Measurements from ENCODE around the gene IFITM1. TPM values are rescaled to one million over a fixed set of nuclear protein-coding genes. Genes with fewer than 3 reads are reported as not detected.
"Not testable (repeated sequence)": the region's sequence is repeated elsewhere in the genome, so short reads cannot be mapped to it uniquely, and the experiment has no call there.

IFITM1 gene
- total RNA-seq, 1 experiment from 2014 or later: 0.37 TPM

DNA sequence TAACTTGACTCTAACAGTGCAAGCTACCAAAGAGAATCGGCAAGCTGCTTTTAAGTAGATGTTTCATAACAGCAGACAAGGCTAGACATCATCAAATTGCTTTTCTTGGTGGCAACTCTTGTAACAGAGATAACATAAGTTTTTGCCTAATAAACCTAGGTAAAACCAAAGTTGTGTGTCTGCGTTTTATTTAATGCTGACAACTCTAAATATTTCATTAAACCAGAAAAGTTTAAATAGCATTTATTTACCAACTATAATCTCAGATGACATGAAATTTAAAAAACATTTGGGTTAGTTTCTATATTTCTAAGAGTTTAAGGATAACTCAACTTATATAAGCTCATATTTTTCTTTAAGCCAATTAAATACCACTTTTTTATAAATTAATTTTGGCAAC is 26.1 kb downstream of the IFITM1 start:
- 0 out of 2 replicates have a peak, but pooled peaks cover 8% of the 10 kb centered on the region for H3K4me1 ChIP-seq (replicated peaks)
- H3K27me3 ChIP-seq (replicated peaks): 0 out of 2 replicates have a peak, but pooled peaks cover 3% of the 10 kb centered on the region
- H3K9me3 ChIP-seq (replicated peaks): no peaks in the 10 kb centered on the region
- no peak overlapping the region for H3K4me3 ChIP-seq
- H3K27ac ChIP-seq: no peak overlapping the region
- H3K36me3 ChIP-seq: no peaks in the 10 kb centered on the region
- DNase-seq (ENCODE audit: low read depth in 1 of 2, low spot score in 2 of 2): no peak

- no peak for DNase-seq (ENCODE audit: low read depth in 1 of 2, low spot score in 2 of 2)
Measured at GRCh38 chr11:340539-341512, 27.0 kb downstream of the IFITM1 start.

DNA sequence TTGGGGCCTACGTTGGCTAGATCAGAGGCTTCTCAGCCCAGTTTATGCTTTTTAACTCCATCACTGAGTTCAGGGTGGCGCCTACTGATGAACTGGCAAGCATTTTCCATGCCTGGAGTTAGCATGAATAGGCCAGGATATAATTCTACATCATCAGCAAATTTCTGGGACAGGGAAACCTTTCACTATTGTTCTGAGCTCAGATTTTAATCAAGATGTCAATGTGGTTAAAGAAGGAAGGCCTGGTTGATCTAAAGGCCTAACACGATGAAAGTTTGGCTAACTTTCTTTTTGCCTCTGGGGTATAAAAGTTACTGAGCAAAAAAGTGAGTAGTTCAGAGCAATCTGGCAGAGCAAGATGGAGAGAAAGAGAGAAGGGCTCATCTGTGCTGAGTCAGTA is 28.5 kb downstream of the IFITM1 start:
- no peak for DNase-seq (ENCODE audit: low read depth in 1 of 2, low spot score in 2 of 2)
- 0 out of 2 replicates have a peak, but pooled peaks cover 8% of the 10 kb centered on the region for H3K4me1 ChIP-seq (replicated peaks)
- no peak overlapping the region for H3K4me3 ChIP-seq
- no peak overlapping the region for H3K27ac ChIP-seq
- no peaks in the 10 kb centered on the region for H3K36me3 ChIP-seq
- H3K27me3 ChIP-seq (replicated peaks): 0 out of 2 replicates have a peak, but pooled peaks cover 3% of the 10 kb centered on the region
- no peaks in the 10 kb centered on the region for H3K9me3 ChIP-seq (replicated peaks)

More at GRCh38 chr11:340539-341512, 27.0 kb downstream of the IFITM1 start:
- Histone ChIP-seq H3K27me3 (replicated peaks) (0 out of 2 replicates have a peak, but pooled peaks cover 3% of the 10 kb centered on the region), H3K4me1 (replicated peaks) (0 out of 2 replicates have a peak, but pooled peaks cover 8% of the 10 kb centered on the region), H3K9me3 (replicated peaks) (no peaks in the 10 kb centered on the region), H3K36me3 (no peaks in the 10 kb centered on the region), H3K4me3 (no peak overlapping the region), H3K27ac (no peak overlapping the region)

- 0 out of 2 replicates have a peak, but pooled peaks cover 8% of the 10 kb centered on the region for H3K4me1 ChIP-seq (replicated peaks)
- no peak overlapping the region for H3K27ac ChIP-seq
- H3K9me3 ChIP-seq (replicated peaks): no peaks in the 10 kb centered on the region
- H3K27me3 ChIP-seq (replicated peaks): no peaks in the 10 kb centered on the region
- no peak for DNase-seq (ENCODE audit: low read depth in 1 of 2, low spot score in 2 of 2)
- no peaks in the 10 kb centered on the region for H3K36me3 ChIP-seq
- no peak overlapping the region for H3K4me3 ChIP-seq
Measured at GRCh38 chr11:344836-345578, 31.2 kb downstream of the IFITM1 start.

DNA sequence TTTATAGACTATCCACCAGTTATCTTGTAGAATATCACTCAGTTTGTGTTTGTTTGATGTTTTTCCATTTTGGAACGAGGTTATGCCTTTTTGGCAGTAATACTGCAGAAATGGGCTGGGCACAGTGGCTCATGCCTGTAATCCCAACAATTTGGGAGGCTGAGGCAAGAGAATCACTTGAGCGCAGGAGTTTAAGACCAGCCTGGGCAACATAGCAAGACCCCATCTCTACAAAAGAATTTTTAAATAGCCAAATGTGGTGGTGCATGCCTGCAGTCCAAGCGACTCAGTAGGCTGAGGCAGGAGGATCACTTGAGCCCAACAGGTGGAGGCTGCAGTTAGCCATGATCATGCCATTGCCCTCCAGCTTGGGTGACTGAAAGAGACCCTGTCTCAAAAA is 32.7 kb downstream of the IFITM1 start:
- no peaks in the 10 kb centered on the region for H3K27me3 ChIP-seq (replicated peaks)
- DNase-seq (ENCODE audit: low read depth in 1 of 2, low spot score in 2 of 2): no peak

GRCh38 chr11:349270-349954 is 35.6 kb downstream of the IFITM1 start:
- H3K27me3 ChIP-seq (replicated peaks); H3K4me3 ChIP-seq; H3K36me3 ChIP-seq; H3K9me3 ChIP-seq (replicated peaks); H3K27ac ChIP-seq; H3K4me1 ChIP-seq (replicated peaks); DNase-seq (ENCODE audit: low read depth in 1 of 2, low spot score in 2 of 2): not testable (repeated sequence)

More for the DNA sequence above, 32.7 kb downstream of the IFITM1 start:
- Histone ChIP-seq H3K9me3 (replicated peaks) (no peaks in the 10 kb centered on the region), H3K27ac (no peak overlapping the region), H3K4me1 (replicated peaks) (0 out of 2 replicates have a peak, but pooled peaks cover 8% of the 10 kb centered on the region), H3K4me3 (no peak overlapping the region), H3K36me3 (no peaks in the 10 kb centered on the region)

GRCh38 chr11:350033-350722 is 36.3 kb downstream of the IFITM1 start:
- DNase-seq (ENCODE audit: low read depth in 1 of 2, low spot score in 2 of 2); H3K4me1 ChIP-seq (replicated peaks); H3K27me3 ChIP-seq (replicated peaks); H3K9me3 ChIP-seq (replicated peaks); H3K36me3 ChIP-seq; H3K4me3 ChIP-seq; H3K27ac ChIP-seq: not testable (repeated sequence)

DNA sequence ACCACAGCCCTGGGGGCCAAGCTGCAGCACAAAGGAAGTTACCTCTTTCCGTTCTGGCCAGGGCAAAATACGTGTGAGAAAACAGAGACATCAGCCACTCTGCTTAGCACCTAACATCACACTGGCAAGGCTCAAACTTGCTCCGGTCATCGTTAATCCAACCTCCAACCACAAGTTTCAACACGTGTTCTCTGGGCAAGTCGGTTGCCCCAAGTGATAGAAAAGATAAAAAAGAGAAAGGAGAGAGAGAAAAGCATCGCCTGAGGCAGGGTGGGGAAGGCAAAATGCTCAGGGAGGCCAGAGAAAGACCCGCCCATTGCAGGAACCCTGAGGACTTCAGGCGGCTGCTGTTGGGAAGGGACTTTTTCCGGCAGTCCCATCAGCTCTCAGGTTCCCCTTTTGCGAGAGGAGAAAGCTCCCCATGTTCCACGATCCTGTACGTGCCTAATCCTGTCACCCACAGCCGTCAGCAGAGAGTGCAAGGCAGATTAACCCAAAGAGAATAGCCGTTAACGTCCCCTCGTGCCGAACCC is 36.9 kb downstream of the IFITM1 start:
- no peaks in the 10 kb centered on the region for H3K9me3 ChIP-seq (replicated peaks)
- no peak for DNase-seq (ENCODE audit: low read depth in 1 of 2, low spot score in 2 of 2)
- H3K27me3 ChIP-seq (replicated peaks): no peaks in the 10 kb centered on the region
- no peak overlapping the region for H3K27ac ChIP-seq
- H3K36me3 ChIP-seq: no peaks in the 10 kb centered on the region
- H3K4me1 ChIP-seq (replicated peaks): peaks cover 8% of the 10 kb centered on the region
- no peak overlapping the region for H3K4me3 ChIP-seq

- H3K27me3 ChIP-seq (replicated peaks): no peaks in the 10 kb centered on the region
- no peaks in the 10 kb centered on the region for H3K36me3 ChIP-seq
Measured at GRCh38 chr11:351411-351810, 37.6 kb downstream of the IFITM1 start.

GRCh38 chr11:352456-353031 is 38.7 kb downstream of the IFITM1 start:
- Histone ChIP-seq H3K4me1 (replicated peaks) (peaks cover 9% of the 10 kb centered on the region), H3K27ac (no peak overlapping the region), H3K9me3 (replicated peaks) (no peaks in the 10 kb centered on the region), H3K36me3 (no peaks in the 10 kb centered on the region; the same call in 1 of the 2 replicates), H3K4me3 (no peak overlapping the region), H3K27me3 (replicated peaks) (no peaks in the 10 kb centered on the region)
- no peak for DNase-seq (ENCODE audit: low read depth in 1 of 2, low spot score in 2 of 2)

More at GRCh38 chr11:351411-351810, 37.6 kb downstream of the IFITM1 start:
- Histone ChIP-seq H3K4me3 (no peak overlapping the region), H3K9me3 (replicated peaks) (no peaks in the 10 kb centered on the region), H3K4me1 (replicated peaks) (peaks cover 9% of the 10 kb centered on the region), H3K27ac (no peak overlapping the region)
- no peak for DNase-seq (ENCODE audit: low read depth in 1 of 2, low spot score in 2 of 2)

DNA sequence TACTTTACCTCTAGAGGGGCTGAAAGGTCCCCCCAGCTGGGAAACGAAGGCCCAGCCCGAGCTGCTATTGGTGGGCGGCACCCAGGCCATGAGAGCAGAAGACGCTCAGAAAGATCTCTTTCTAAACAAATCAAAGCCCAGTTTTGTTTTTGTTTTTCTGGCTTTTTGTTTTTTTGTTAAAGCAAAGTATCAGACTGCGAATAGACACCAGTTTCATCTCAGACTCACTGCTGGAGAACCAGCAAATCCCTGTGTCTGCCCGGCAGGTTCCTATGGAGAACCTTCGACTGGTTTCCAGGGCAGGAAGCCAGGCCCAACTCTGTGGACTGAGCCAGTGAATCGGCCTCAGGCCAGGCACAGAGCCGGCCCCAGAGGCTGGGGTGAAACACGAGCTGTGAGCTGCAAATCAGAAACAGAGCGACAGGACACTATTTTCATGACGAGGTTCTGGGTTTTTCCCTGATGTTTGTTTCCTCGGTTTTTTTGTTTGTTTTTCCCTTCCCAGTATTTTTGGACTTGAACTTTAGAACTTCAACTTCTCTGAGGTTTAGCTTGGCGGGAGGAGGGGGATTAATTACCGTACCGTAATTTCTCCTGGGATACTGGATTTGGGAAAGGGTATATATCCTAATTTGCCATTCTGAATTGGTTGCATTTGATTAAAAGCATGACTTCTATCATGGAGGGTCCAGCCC is 39.5 kb downstream of the IFITM1 start:
- H3K9me3 ChIP-seq (replicated peaks): no peaks in the 10 kb centered on the region
- H3K27ac ChIP-seq: no peak overlapping the region
- H3K27me3 ChIP-seq (replicated peaks): 0 out of 2 replicates have a peak, but pooled peaks cover under 1% of the 10 kb centered on the region
- no peaks in the 10 kb centered on the region; the same call in 1 of the 2 replicates for H3K36me3 ChIP-seq
- no peak overlapping the region for H3K4me3 ChIP-seq
- peaks cover 9% of the 10 kb centered on the region for H3K4me1 ChIP-seq (replicated peaks)
- DNase-seq (ENCODE audit: low read depth in 1 of 2, low spot score in 2 of 2): no peak

All from SJSA1 (cell line).